Measurements from ENCODE around the gene COQ8B.

COQ8B gene

DNA sequence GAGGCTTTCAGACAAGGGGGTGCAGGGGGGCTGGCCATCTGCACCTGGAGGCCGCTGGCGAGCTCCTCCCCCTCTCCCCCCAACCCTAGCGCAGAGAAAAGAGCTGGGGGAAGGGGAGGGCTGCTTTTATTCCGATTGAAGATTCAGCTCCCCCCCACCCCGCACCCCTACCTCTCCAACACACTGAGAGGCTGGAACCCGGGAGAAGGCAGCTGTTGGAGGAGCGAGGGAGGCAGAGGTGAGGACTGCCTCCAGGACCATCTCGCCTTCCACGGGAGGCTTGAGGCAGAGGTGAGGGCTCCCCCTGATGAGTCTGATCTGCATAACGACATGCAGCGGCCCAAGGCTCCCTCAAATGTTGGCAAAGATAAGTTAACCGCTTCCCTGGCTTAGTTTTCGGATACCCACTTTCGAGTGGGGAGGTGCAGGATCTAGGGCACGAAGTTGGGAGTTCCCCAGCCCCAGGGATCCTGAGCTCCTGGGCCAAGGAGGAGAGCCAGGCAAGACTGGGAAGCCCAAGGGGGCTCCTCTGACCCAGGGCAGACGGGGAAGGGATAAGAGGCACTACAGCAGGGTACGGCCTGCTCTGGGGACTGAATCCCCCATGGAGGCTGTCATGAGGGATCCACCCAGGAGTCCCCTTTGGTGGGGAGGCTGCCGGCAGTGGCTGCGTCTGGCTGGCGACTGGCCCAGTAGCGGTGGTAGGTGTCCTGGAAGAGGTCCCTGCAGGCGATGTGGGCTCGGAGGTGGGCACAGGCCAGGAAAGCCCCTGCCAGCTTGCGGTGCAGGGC, 25.1 kb downstream of the COQ8B start:
- no peak for DNase-seq (ENCODE audit: low read depth)

- DNase-seq (ENCODE audit: low read depth), result peak; percentile 80
Observed at GRCh38 chr19:40690693-40691420, 25.8 kb downstream of the COQ8B start.

DNA sequence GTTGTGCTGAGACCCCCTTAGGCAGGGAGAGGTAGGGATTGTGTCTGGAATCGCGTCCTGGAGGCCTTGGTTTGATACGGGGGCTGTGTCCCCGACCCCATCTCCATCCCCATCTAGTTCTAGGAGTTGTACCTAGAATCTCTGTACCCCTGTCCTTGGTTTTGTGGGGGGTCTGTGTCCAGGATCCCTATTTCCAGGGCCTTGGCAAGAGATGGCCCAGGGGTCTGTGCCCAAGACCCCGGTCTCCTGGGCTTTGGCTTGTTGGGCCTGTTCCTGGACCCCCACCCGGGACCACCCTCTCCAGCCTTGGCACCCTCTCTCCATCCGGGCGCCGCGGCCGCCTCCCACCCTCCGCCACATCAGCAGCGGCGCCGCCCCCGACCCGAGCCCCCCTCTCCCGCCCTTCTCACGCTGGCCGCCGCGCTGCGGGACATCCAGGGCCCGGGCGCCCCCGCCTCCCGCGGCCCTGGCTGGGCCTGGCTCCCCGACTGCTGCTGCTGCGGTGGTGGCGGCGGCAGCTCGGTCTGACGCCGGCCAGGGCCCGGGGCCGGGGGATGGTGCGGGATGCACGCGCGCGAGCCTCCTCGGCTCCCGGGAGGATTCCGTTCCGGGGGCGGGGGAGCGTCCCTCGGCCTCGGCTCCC, 26.5 kb downstream of the COQ8B start, which contains the start of gene NUMBL:
Gene NUMBL, minus strand, starts transcription at position 602 of the 643 bp plus-strand sequence. Its CDS starts 168 bp downstream, at position 434.
- no peak for DNase-seq (ENCODE audit: low read depth)

DNA sequence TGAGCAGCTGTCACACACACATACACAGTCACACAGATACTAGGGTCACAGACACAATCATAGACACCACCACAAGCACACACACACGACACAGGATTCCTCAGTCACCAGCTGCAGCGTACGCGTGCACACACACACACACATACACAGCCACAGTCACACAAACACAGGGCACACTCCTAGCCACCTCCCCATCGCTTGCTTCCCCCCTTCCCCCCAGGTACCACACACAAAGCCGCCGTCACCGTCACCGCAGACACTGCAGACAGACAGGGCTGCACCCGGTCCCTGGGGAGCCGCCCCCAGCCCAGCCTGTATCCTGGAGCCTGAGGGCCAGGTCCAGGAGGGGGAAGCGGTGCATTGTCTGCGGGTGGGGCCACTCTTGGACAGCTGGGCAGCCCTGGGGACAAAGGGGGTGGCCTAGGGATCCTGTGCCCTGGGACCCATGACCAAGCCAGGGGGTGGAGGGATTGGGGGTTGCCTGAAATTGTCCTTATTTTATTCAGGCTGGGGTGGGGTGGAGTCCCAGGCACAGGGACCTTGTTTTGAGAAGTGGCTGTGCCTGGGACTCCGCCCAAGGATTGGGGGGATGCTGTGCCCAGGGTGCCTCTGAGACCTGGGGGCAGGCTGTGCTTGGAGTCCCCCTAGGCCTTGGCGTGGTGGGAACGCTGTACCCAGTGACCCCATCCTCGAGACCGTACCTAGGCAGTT, 27.2 kb downstream of the COQ8B start:
- DNase-seq (ENCODE audit: low read depth), result no peak

- no peak for DNase-seq (ENCODE audit: low read depth)
Observed at GRCh38 chr19:40688987-40689338, 27.7 kb downstream of the COQ8B start.

- DNase-seq (ENCODE audit: low read depth), result no peak
Observed at GRCh38 chr19:40688309-40688708, 28.4 kb downstream of the COQ8B start.

- DNase-seq (ENCODE audit: low read depth), result peak; percentile 36
Observed at GRCh38 chr19:40687525-40688016, 29.1 kb downstream of the COQ8B start.

GRCh38 chr19:40686882-40687524, 29.7 kb downstream of the COQ8B start:
- DNase-seq (ENCODE audit: low read depth), result no peak

GRCh38 chr19:40685563-40685962, 31.1 kb downstream of the COQ8B start:
- no peak for DNase-seq (ENCODE audit: low read depth)

GRCh38 chr19:40685016-40685526, 31.6 kb downstream of the COQ8B start:
- DNase-seq (ENCODE audit: low read depth), result no peak

GRCh38 chr19:40684280-40684679, 32.4 kb downstream of the COQ8B start:
- no peak for DNase-seq (ENCODE audit: low read depth)

- DNase-seq (ENCODE audit: low read depth), result no peak
Observed at GRCh38 chr19:40683437-40683836, 33.2 kb downstream of the COQ8B start.

GRCh38 chr19:40682431-40682964, 34.2 kb downstream of the COQ8B start:
- DNase-seq (ENCODE audit: low read depth), result no peak

- DNase-seq (ENCODE audit: low read depth), result no peak
Observed at GRCh38 chr19:40681039-40681438, 35.6 kb downstream of the COQ8B start.

DNA sequence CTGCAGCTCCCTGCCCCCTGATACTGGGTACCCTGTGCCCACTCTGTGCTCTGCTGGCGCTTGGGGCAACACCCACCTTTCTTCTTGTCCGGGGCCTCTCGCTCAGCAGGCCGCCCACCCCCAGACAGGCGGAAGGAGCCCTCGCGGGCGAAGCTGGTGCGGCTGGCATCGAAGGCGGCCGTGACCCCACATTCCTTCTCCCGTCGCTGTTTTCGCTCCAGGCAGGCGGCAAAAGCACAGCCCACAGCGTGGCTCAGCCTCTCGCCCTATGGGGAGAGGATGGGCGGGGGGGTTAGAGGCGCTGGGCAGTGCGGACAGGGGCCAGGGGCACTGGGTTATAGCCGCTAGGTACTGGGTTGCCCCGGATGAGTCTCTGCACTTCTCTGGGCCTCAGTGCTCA, 39.5 kb downstream of the COQ8B start:
- DNase-seq (ENCODE audit: low read depth), result no peak

DNA sequence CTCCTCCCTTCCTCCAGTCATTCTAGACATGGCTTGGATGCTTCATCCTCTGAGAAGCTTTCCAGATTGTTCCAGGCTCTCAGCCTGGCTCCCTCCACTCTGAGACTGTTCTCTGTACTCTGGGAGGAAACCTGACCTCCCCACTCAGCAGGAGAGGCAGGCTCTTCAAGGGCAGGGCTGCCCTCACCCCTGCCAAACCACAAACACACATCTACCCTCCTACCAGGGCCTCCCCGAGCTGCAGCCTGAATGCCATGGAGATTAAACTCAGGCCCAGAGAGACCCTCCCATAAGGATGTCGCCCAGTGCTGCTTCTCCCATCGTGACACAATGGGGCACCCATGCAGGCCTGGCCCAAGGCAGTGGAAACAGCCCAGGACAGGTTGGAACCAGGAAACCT, 42.4 kb downstream of the COQ8B start:
- peak; percentile 57 for DNase-seq (ENCODE audit: low read depth)

DNA sequence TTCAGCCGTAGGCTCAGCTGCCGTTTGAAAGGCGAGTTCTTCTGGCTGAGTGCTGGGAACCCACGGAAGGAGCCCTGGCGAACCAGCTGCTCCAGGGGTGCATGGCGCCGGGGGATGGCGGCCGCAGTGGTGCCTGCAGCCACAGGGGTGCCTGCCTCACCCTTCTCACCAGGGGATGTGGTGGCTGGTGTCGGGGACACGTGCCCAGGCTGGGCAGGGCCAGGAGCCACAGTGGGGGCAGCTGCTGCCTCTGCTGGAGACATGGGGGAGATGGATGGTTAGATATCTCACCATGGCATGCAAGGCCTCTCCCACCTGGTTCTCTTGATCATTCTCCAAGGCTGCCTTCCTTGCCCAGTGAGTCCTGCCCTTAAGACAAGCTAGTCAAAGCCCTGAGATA, 43.3 kb downstream of the COQ8B start:
- no peak for DNase-seq (ENCODE audit: low read depth)

- no peak for DNase-seq (ENCODE audit: low read depth)
Observed at GRCh38 chr19:40672573-40673299, 44.0 kb downstream of the COQ8B start.

DNA sequence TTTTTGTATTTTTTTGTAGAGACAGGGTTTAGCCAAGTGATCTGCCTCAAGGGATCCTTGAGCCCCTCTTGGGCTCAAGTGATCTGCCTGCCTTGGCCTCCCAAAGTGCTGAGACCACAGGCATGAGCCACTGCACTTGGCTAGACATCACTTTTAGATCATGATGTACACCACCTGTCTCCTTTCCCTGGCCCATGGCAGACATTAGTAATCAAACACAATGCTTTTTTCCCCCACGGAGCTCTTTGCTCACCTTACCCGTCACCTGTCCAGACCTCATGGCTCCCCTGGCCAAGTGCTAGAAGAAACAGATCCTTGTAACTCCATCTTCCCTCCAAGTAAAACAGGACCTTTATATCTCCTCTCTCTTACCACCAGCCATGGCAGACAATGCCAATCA, 44.6 kb downstream of the COQ8B start:
- DNase-seq (ENCODE audit: low read depth), result no peak

DNA sequence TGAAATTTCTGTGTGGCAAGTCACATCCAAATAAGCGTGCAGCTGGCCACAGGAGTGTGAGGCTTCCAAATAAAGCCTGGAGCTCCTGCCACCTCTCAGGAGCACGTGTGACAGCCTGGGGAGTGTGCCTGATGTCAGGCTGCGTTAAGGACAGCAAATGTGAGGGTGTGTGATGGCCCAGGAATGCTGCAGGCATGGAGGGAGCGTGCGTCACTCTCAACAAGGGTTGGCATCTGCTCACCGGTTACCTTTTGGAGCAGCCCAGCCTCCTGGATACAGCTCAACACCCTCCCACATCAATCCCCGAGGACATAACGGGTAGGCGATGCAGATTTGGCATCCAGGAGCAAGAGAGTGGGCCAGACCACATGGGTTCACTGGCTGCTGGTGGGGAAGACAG, 45.3 kb downstream of the COQ8B start:
- no peak for DNase-seq (ENCODE audit: low read depth)
